H4 (cell line): ENCODE results near the gene RBP5. TPM values are rescaled to one million over a fixed set of nuclear protein-coding genes. Genes with fewer than 3 reads are reported as not detected.

ENCODE experiments used
- DNase-seq: peaks from one replicate; pipeline ENCODE4 v3.0.0-alpha.2; 2015; ENCODE audit warnings: low spot score
- total RNA-seq: library from RNA; depleted of rRNA; stranded (reverse); fragments of >200 nt; shearing (Covaris generic); gene quantifications from 2 replicates; pipeline ENCODE4 v1.2.3, GENCODE V29; 2014

RBP5 gene
- total RNA-seq, 1 experiment from 2014 or later = not detected

DNA sequence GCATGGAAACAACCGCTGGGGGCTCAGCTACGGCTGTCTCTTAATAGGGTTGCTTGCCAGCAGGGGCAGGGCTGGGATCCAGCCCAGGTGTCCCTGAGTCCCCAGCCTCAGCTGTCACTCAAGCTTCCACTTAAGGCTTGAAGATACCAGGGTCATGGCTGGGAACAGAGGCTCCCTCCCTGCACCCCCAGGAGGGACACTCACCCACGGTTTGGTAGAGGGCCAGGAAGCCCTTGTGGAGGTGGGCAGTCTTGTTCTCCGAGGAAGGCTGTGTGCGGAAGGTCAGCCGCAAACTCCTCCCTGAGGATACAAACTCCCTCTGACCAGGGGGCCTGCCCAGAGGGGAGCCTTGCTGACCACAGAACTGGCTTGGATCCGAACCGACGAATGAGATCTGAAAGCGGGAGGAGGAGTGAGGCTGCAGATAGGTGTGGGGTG is 27.0 kb downstream of the RBP5 start:
- no peak for DNase-seq

DNA sequence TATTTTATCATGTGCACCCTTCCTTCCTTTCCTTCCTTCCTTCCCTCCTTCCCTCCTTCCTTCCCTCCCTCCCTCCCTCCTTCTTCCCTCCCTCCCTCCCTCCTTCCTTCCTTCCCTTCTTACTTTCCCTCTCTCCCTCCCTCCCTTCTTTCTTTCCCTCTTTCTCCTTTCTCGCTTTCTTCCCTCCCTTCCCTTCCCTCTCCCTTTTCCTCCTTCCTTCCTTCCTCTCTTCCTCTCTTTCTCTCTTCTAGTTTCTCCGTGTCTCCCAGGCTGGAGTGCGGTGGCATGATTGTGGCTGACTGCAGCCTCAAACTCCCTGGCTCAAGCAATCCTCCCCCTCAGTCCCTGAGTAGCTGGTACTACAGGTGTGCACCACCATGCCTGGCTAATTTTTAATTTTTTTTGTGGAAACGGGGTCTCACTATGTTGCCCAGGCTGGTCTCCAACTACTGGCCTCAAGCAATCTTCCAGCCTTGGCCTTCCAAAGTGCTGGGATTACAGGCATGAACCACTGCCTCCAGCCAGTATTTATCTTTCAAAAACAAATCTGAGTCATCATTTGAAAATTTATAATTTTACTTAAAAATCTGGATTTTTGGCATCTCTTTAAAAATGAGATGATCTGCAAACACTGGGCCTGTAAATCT is 27.5 kb downstream of the RBP5 start:
- DNase-seq = no peak

DNA sequence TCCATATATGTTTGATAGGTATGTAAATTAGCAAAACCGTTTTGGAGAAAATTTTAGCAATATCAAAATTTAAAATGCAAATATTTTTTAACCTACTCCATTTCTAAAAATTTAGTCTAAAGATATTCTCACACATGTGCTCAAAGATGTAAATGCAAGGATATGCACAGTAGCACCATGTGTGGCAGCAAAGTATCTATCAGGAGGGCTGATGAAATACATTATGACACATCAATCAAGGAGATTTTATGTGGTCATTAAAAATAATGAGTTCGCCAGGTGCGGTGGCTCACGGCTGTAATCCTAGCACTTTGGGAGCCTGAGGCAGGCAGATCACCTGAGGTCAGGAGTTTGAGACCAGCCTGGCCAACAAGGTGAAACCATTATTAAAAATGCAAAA is 28.4 kb downstream of the RBP5 start:
- DNase-seq = no peak

DNA sequence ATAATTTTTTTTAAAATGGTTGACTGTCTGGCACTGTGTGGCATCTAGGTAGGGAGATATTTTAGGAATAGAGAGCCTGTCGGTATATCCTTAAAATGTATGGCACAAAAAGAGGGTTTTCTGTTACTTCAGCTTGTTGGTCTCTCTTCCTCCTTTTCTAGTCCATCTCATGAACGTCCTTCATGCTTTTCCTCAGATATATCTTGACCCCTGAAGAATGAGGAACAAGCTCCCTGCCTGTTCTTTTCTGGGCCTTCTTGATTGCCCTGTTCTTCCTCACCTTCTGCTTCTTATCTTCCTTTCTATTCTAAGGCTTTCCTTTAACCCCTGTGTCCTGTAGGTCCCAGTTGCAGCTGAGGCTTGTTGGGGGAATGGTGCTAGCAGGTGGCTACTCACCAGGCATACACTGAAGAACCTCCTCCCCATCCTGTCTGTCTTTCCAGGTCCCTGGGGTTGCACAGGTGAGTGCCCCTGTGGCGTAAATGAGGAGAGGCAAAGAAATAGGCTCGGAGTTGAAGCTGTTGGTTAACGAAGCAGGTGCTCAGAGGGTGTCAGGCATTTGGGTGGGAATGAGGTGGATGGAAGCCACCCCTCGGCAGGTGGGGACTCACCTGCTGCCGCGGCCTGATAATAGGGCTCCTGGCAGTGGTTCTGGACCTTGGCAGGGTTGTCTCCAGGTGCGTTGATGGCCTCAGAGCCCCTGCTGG is 29.2 kb downstream of the RBP5 start:
- no peak for DNase-seq

DNA sequence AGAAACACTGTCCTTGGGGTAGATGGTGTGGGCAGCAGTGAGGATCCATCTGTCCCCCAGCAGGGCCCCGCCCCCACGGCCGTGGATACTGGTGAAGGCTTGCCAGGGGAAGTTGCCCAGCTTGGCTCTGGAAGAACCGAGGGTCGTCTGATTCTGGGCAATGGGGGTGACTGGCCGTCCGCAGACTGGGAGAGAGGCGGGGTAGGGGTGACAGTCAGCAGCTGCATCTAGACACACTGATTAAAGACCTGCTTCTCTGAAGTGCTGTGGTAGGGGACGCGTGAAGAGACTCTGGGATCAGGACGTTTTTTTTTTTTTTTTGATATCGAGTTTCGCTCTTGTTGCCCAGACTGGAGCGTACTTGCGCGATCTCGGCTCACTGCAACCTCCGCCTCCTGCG is 31.7 kb downstream of the RBP5 start:
- DNase-seq = no peak

DNA sequence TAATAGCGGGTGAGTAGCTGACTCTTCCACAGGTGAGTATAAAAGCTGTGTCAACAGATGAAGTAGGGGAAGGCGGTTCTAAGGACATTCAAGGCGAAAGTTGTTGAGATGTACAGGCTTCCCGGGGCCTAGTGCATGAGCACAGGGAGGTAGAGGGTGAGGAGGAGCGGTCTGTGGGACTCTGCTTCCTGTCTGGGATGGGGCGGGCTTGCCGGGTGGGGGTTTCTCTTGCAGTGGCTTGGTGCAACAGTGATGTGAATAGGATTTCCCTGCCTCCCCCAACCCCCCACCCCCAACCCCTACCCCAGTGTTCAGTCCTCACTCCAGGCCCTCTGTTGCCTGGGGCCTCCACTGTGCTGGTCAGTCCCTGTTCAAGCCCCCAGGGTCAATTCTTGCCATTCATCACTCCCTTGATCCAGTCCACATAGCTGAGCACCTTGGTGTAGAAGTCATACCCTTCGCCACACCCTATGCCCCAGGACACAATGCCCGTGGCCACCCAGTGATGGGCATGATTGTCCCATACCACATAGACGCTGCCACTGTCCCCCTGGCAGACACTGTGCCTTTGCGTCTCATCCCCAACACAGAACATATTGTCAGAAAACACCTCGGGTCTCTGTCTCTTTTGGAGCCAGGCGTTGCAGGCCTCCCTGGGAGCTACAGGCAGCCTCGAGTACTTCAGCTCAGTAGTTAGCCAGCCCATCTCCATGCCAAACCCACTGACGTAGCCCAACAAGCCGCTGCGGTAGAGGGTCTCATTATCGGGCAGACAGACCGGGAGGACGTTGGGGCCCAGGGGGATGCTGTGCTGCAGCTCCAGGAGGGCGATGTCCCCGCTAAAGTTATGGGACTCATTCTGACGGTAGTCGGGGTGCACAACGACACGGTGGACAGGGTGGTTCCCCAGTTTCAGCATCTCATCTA is 32.4 kb downstream of the RBP5 start:
- no peak for DNase-seq

DNA sequence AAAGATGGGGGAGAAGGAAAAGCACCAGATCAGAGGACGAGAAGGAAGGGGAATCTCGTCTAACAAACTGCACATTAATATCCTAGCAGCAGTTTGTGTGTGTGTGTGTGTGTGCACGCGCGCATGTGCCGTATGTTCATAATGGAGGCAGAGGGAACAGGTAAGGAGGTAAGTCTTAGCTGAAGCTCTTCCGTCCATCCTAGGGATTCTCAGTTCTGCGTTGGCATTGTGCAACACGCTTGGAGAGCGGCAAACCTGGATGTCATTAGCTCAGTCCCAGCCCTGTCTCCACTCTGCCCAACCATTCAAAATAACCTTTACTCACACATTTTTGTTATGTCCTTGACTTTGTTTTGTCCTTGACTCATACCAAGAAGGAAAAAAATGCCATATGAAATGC is 34.8 kb downstream of the RBP5 start:
- DNase-seq = no peak

DNA sequence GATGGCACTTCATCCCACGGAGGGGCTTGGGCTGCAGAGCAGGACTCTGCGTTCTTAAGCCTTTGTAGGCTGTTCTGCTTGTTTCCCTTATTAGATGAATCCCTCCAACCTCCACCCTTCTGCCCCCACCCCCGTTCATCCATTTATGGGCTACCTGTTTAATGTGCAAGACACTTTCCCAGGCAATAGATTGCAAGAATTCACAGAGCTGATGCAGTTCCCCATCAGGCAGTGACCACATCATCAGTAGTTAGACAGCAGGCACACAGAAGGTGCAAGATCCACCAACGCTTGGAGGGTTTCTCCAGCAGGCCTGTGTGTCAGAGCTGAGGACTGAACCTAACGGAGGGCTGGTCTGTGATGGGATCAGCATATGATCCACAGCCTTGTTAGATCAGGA is 35.2 kb downstream of the RBP5 start:
- no peak for DNase-seq

DNA sequence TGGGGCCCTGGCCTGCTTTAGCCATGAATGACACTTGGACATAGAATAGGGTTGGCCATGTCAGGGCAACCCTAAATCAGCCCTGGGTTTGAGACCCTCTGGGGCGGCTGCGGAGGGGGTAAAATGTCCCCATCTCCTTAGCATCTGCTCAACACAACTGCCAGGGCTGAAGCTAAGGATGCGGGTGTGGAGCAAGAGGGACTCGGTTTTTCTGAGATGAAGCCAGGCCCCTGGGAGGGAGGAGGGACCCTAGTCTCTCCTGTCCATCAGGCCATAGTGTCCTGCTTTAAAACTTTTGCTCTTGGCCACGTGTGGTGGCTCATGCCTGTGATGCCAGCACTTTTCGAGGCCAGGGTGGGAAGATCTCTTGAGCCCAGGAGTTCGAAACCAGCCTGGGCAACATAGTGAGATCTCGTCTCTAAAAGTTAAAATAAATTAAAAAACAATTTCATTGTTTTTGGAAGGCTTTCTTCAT is 35.7 kb downstream of the RBP5 start:
- DNase-seq = no peak

DNA sequence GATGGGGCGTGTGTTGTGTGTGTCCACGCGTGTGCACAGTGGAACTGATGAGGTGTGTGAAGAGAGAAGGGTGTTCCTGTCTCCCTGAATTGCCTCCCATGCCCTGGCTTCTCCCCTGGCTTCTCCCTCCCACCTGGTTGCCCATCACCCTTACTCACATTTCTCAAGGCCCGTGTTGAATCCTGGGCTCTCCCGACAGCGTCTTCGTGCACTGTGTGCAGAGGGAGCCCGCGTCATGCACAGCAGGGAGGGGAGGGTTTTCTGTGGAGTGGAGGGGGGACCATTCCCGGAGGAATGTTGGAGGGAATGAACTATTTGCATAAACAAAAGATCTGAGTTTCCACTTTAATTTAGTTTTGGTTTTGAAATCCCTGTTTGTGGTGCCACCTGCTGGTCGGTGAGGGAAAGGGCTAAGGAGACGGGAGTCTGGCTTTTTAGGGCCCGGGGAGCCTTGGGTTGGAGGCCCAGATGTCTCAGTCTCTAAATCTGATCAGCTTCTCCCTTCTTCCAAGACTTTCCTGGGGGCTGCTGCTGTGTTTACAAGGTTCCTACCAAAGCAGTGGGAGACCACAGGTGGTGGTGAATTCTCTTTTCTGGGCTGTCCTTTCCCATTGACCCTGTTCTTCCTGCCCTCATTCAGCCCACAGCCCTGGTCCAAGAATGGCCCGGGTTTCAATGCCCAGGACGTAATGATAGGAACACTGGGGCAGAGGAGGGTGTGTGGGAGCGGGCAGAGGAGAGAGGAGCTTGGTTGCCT is 36.3 kb downstream of the RBP5 start, which contains the start of gene C1R:
Gene C1R (minus strand): TSS at position 217 of the 757 bp plus-strand sequence. CDS start 57 bp downstream, at position 160.
- peak; percentile 91 for DNase-seq

DNA sequence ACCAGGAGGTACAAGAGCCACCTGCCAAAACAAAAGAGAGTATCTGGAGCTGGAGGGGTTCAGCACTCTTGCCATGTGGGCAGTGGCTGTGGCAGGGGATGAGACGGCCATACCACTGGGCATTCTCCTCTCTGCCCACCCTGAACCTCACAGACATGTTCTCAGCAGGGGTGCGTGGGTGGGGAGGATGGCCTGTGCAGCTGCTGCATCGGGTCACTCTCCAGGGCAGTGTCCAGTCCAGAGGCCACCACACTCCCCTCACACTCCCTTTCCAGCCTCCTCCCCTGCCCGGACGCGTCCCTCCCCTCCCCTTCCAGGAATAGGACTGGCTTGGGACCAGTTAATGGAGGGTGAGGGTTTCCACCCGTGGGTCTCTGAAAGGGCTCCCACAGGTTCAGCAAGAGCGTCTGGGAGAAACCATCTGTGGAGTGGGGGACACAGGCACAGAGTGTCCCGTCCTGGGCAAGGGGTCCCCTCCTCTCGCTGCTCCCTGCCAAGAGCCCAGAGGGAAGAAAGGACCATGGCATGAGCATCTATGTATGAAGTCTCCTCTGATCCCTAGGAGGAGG is 36.9 kb downstream of the RBP5 start:
- DNase-seq = no peak

DNA sequence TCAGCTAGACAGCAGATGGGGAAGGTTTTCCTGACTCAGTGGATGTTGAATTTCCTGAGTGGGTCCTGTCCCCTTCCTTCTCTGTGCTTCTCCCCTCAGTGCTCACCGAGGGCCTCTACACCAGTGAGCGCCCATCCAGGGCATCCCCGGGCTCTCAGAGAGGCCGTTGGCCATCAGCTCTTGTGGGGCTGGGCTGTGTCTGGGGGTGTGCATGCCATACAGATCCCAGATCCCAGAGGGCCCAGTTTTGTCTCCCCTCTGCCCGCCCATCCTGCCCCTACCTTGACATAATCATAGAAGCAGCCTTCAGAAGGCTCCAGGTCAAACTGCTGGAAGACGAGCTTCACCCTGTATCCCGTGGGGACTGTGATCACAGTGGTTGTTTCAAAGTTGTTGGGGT is 37.5 kb downstream of the RBP5 start:
- DNase-seq = no peak

DNA sequence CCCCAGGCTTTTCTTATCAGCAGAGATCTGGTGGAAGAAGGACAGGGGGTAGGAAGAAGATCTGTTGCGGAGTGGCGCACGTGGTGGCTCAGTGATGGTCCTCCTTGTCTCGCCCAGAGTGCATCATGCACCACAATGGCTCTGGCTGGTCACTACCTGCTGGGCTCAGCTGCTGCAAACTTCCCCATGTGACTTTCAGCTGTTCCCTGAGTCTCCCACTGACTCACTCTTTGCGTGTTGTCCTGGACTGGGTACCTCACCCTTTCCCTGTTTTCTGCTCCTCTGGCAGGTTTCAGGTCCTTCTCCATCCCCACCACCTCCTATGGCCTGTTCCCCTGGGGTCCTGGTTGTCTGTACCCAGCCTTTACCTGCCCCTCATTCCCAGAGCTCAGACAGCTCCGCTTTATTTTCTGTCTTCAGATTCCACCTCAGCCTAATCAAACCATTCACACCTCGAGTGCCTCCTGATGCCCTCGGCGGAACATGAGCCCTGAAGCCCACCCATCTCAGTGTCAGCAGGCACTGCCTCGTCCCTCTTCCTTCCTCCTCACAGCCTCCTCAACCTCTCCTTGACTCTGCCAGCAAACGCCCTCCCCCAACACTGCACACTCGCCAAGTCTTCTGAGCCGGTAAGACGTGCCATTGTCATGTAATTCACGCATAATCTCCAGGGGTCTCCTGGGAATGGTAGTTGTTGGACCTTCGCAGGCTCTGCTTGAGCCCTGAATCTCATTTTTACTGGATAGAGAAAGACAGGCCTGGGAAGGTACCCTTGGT is 38.3 kb downstream of the RBP5 start:
- no peak for DNase-seq

DNA sequence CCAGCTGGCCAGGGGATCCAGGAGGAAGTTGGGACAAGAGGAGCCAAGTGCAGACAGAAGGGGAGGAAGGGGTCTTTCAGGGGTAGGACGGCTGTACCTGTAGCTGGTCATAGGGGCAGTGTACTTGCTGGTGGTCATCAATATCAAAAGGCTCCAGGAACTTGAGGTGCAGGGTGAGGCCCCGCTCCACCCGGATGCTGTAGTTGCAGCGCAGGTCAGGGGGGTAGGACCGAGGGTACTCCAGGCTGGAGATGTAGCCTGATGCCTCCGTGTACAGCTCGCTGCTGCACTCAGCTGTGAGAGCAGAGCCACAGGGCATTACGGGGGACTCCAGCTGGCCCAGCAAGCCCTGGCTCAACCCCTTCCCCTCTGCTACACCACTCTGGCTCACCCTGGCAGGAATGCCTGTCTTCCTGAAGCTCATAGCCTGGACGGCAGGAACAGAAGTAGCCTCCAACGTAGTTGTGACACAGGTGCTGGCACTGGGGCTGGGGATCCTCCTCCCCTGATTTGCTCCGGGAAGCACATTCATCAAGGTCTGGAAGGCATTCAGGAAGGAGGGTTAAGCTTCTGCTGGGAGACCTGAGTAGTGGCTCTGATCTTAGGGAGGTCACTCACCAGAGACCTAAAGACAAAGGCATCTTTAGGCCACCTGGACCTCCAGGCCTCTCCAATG is 39.4 kb downstream of the RBP5 start:
- no peak for DNase-seq

DNA sequence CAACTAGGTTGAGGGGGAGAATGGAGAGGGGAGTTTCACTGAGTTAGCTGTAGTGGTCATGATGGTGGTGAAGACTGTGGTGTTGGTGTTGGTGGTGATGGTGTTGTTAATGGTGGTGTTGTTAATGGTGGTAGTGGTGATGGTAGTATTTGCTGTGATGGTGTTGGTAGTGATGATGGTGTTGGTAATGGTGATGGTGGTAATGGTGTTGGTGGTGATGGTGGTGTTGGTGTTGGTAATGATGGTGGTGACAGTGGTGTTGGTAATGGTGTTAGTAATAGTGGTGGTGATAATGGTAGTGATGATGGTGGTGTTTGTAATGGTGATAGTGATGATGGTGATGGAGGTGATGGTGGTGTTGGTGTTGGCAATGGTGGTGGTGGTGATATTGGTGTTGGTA is 45.6 kb downstream of the RBP5 start:
- DNase-seq = no peak

DNA sequence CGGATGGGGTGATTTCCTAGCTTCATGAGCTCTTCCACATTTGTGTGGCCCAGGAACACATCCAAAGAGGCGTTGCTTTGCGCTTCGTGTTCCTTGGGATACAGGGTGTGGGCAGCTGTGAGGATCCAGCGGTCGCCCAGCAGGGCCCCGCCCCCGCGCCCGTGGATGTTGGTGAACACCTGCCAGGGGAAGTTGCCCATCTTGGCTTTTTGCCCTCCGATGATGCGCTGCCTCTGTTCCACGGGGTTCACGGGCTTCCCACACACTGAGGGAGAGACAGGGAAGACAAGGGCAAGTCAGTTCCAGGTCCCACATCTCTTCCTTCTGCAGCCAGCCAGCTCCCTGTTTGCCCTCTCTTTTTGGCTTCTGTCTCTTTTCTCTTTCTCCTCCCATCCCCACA is 47.7 kb downstream of the RBP5 start:
- DNase-seq = no peak

DNA sequence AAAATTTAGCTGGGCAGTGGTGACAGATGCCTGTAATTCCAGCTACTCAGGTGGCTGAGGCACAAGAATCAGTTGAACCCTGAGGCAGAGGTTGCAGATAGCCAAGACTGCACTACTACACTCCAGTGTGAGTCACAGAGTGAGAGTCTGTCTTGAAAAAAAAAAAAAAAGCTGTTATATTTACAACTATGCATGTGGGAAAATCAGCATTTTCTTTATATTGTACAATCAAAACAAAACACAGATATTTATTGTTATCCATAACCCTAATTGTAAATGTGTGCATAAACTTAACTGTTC is 48.9 kb downstream of the RBP5 start:
- DNase-seq = peak; percentile 53

DNA sequence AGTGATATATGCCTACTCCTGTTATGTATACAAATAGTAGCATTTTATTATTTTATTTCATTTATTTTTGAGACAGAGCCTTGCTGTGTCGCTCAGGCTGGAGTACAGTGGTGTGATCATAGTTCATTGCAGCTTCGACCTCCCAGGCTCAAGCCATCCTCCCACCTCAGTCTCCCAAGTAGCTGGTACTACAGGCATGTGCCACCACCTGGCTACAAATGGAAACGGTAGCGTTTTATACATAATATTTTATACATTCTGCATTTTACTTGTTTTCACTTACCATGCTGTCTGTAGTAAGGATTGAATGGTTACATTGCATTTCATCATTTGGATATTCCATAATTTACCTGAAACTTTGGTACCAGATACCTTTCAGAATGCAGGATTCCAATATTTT is 50.5 kb downstream of the RBP5 start:
- DNase-seq = no peak

DNA sequence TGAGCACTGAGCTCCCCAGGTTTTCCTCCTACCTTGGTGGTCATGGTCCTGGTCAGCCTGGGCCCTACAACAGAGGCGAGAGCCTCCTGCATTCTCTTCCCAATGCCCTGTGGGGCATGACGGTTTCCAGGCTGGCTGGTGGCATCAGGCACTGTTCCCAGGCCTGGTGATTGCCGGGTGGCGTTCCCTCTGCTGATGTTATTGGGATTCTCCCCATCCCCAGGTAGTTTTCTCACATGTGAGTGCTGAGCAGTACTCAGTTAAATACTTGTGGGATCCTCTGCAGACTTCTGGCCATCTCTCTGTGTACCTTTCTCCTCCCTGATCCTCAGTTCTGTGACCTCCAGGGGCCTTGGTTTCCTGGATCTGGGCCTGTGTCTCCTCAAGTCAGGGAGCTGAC is 52.2 kb downstream of the RBP5 start:
- DNase-seq = no peak

DNA sequence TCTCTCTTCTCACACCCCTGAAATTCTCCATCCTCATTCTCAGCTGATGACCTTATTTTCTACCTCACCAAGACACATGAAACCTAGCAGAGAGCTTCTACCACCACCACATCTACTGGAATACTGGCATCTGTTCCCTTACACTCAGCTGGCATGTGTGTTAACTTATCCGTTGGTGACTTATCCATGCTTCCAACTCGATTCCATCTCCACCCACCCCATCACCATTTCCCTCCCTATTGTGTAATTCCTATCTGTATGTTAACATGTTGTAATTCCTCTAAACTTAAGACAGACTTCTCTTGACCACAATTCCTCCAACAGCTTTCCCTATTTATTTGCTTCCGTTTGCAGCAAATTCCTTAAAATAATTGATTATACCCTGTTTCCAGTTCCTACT is 52.8 kb downstream of the RBP5 start:
- DNase-seq = no peak
